ENCODE measurements around the gene SORCS2. TPM values are rescaled to one million over a fixed set of nuclear protein-coding genes. Genes with fewer than 3 reads are reported as not detected.

The SORCS2 gene
- total RNA-seq, 1 donor from 2014 or later: 7.1 TPM

DNA sequence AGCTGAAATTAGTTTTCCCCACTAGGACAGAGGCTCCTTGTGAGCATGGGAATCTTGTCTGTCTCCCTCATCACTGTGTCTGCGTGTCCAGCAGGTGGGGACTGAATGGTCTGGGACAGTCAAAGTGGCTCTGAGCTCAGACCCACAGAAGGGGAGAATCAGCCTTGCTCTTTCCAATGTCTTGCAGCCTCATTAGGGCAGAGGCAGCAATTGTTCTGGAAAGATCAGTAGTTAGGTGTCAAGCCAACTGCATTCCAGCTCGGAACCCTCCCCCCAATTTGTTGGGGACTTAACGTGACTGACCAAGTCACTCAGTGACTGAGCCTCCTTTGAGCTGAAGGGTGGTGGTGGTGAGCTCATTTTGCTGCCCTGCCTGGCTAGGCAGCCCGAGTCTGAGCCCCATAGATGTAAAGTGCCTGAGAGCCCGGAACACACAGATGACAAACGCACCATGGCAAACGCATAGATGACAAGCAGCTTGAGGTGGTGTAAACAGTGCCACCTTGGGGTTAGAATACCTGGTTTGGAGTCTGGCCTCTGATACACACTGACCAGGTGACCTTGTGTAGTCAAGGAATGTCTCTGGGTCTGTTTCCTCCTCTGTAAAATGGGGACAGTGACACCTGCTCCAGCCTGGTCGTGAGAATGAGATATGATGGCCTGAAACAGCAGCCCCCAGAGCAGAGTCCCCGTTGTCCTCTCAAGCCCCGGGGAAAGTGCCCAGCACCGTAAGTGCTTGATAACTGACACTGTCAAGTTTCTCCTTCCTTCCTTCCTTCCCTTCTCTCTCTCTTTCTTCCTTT lies 2.7 kb upstream of the SORCS2 start:
- Mint-ChIP-seq H3K4me1 (peaks cover 9% of the 10 kb centered on the region), H3K36me3 (no peaks in the 10 kb centered on the region), H3K27ac (no peak overlapping the region), H3K4me3 (no peak overlapping the region), H3K27me3 (ENCODE audit: low read depth) (peaks cover 70% of the 10 kb centered on the region), H3K9me3 (no peaks in the 10 kb centered on the region)
- no peak for DNase-seq (ENCODE audit: low spot score in 2 of 2, unreplicated experiment in 2 of 2)
- no peak for TF ChIP-seq CTCF (IDR thresholded peaks at IDR 0.05; ENCODE audit: unreplicated experiment)

DNA sequence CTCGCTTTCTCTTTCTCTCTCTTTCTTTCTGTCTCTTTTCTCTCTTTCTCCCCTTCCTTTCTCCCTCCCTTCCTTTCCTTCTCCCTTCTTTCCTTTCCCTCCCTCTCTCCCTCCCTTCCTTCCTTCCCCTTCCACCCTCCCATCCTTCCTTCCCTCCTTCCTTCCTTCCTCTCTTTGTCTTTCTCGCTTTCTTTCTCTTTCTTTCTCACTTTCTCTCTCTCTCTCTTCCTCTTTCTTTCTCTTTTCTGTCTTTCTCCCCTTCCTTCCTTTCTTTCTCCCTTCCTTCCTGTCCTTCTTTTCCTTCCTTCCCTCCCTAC lies 2.1 kb upstream of the SORCS2 start:
- peaks cover 75% of the 10 kb centered on the region for H3K27me3 Mint-ChIP-seq (ENCODE audit: low read depth)

DNA sequence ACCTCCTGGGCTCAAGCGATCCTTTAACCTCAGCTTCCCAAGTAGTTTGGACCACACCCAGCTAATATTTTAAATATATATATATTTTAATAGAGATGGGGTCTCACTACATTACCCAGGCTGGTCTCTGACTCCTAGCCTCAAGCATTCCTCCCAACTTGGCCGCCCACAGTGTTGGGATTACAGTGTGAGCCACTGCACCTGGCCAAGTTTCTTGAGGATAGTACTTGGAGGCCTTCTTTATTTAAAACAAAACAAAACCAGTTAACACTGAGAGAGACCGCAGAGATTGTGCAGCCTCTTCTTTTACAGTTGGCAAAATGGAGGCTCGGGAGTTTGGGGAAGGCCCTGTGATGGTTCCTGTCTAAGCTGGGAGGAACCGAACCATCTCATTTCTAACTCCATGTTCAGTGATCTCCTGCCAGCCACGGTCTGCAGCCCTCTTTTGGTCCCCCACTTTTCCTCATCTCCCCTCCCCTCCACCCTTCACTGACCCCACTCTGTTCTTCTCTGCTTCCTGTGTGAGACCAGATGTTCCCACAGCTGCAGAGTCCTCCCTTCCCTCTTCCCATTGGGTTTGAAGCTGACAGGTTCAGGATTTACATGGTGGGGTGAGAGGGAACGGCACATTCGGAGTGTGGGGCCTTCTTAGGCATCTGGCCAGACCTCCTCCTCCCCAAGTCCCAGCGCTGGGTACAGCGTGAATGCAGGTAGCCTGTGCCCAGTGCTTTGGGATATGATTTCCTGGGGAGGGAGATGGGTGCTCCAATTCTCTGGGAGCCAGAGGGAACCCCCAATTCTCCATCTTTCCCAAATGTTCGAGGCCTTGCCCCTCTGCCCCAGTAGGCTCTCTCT lies 1.4 kb upstream of the SORCS2 start:
- TF ChIP-seq CTCF (IDR thresholded peaks at IDR 0.05; ENCODE audit: unreplicated experiment): no peak
- no peak for DNase-seq (ENCODE audit: low spot score in 2 of 2, unreplicated experiment in 2 of 2)
- Mint-ChIP-seq H3K4me1 (peaks cover 13% of the 10 kb centered on the region), H3K9me3 (no peaks in the 10 kb centered on the region), H3K27ac (no peak overlapping the region), H3K27me3 (ENCODE audit: low read depth) (peaks cover 81% of the 10 kb centered on the region), H3K4me3 (no peak overlapping the region), H3K36me3 (no peaks in the 10 kb centered on the region)

More for the DNA sequence above, 2.1 kb upstream of the SORCS2 start:
- peaks cover 9% of the 10 kb centered on the region for H3K4me1 Mint-ChIP-seq
- no peak for DNase-seq (ENCODE audit: low spot score in 2 of 2, unreplicated experiment in 2 of 2)
- no peaks in the 10 kb centered on the region for H3K9me3 Mint-ChIP-seq
- TF ChIP-seq CTCF (IDR thresholded peaks at IDR 0.05; ENCODE audit: unreplicated experiment): no peak
- no peak overlapping the region for H3K4me3 Mint-ChIP-seq
- H3K27ac Mint-ChIP-seq: no peak overlapping the region
- H3K36me3 Mint-ChIP-seq: no peaks in the 10 kb centered on the region

DNA sequence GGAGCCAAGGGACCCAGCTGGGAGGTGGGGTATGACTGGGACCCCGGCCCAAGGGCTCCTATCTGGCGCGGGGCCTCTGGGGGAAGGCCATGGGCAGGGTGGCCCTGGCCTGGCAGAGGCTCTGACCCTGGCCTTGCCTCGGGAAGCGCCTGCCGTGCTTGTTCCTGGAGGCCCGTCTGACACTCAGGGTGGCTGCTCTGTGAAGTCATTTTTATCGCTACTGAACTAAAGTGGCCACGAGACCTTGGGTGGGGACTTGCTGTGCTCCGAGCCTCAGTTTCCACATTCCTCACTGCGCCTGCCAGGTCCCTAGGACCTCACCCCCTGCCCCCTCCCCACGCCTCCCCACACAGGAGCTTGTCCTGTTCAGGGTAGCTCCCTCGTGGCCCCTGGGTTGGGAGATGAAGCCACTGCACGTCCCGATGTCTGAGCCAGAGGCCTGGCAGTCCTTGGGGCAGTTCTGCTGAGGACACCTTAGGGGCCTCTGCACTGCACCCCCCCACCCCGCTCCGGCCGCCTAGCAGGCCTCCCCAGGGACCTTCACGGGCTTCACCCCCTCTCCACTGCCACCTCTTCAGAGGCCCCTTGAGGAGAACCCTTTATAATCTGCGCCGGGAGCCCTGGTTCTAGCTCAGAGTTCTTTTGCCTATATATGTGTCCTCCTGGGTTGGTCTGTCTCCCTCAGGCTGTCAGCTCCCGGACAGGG lies 639 bp upstream of the SORCS2 start:
- no peak overlapping the region for H3K27ac Mint-ChIP-seq
- DNase-seq (ENCODE audit: low spot score in 2 of 2, unreplicated experiment in 2 of 2): no peak
- H3K27me3 Mint-ChIP-seq (ENCODE audit: low read depth): peaks cover 82% of the 10 kb centered on the region
- H3K9me3 Mint-ChIP-seq: no peaks in the 10 kb centered on the region
- H3K4me1 Mint-ChIP-seq: peaks cover 20% of the 10 kb centered on the region
- H3K36me3 Mint-ChIP-seq: no peaks in the 10 kb centered on the region
- peak overlapping the region; percentile 69 for H3K4me3 Mint-ChIP-seq
- TF ChIP-seq CTCF (IDR thresholded peaks at IDR 0.05; ENCODE audit: unreplicated experiment): no peak

DNA sequence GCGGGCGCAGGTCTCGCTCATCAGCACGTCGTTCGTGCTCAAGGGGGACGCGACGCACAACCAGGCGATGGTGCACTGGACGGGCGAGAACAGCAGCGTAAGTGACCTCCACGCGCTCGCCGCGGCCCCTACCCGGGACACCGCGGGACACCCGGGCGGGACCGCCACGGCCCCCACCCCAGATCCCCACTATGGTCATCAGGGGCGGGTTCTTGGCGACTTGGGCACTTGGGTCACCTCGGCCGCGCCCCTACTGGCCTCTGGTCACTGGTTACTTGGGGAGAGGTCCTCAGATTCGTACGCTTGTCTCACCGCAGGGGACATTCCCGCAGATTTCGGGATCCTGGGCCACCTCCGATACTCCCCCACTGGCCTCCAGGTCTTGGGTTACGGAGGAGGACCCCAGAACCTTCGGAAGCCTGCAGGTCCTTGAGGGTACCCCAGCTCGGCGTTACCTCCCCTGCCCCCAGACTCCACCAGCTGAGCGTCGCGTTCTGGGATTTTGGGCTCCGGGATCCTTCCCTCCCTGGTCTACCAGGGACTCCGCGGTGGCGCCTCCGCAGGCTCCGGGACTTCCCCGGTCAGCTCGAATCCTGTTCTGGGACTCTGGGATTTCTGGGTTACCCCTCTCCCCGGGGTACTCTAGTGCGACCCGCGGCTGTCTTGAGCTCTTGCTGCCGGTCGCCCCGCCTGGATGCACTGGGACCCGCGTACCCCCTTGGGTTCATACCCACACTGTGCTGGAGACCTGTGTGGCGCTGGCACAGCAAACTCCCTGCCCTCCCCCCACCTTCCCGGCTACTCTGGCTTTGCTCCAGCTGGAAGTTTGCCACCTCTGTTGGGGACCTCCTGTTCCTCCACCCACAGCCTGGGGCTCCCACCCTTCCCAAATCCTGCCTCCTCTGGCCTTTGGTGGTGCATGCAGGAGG lies 956 bp downstream of the SORCS2 start:
- peaks cover 71% of the 10 kb centered on the region for H3K27me3 Mint-ChIP-seq (ENCODE audit: low read depth)
- no peaks in the 10 kb centered on the region for H3K9me3 Mint-ChIP-seq
- H3K27ac Mint-ChIP-seq: no peak overlapping the region
- peak overlapping the region; percentile 67 for H3K4me3 Mint-ChIP-seq
- DNase-seq (ENCODE audit: low spot score in 2 of 2, unreplicated experiment in 2 of 2): peak in 1 of 2 experiments; percentile 62
- no peaks in the 10 kb centered on the region for H3K36me3 Mint-ChIP-seq
- peaks cover 34% of the 10 kb centered on the region for H3K4me1 Mint-ChIP-seq
- no peak for TF ChIP-seq CTCF (IDR thresholded peaks at IDR 0.05; ENCODE audit: unreplicated experiment)

Data from mesothelial cell of epicardium (in vitro differentiated cells).